HG03039 (cell line): ENCODE data around the gene DNAJB2.
A peak's percentile ranks its signal among the peaks of the same experiment; 100 is the strongest.
"Not testable (repeated sequence)": the region's sequence is repeated elsewhere in the genome, so short reads cannot be mapped to it uniquely, and the experiment has no call there.

Source experiments
- ATAC-seq: cut with Tn5 transposase; IDR thresholded peaks from one replicate; pipeline ENCODE4 v1.9.1; 2021; ENCODE audit warnings: mild to moderate bottlenecking, moderate library complexity; ENCODE audit not compliant: unreplicated experiment

The DNAJB2 gene

DNA sequence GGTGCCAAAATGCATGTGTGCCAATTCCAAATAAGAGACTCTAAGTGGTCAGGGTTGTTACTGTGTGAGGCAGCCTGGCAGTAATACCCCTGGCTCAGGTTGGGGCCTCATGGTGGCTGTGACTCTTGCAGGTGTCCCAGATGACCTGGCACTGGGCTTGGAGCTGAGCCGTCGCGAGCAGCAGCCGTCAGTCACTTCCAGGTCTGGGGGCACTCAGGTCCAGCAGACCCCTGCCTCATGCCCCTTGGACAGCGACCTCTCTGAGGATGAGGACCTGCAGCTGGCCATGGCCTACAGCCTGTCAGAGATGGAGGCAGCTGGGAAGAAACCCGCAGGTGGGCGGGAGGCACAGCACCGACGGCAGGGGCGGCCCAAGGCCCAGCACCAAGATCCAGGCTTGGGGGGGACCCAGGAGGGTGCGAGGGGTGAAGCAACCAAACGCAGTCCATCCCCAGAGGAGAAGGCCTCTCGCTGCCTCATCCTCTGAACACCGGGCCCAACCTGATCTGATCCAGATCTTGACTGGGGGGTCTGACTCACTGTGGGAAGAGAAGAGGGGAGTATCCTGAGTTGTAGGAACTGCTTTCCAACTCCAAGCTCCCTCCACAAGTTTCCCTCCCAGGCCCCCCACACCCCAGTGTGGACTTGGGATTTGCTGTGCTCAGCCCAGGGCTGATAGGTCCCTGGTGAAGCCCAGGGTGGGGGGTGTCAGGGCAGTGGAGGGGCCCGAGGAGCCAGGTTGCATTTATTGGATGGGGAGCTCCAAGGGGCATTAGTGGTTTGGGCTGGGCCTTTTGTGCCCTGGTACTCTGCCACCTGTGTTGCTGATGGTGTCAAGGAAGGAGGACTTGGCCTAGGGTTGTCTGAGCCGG is 5.6 kb downstream of the DNAJB2 start:
- no peak for ATAC-seq

- ATAC-seq = no peak
Observed at GRCh38 chr2:219285373-219285735, 6.2 kb downstream of the DNAJB2 start.

- ATAC-seq = no peak
Observed at GRCh38 chr2:219285894-219286425, 6.8 kb downstream of the DNAJB2 start.

GRCh38 chr2:219286436-219287115 is 7.4 kb downstream of the DNAJB2 start:
- no peak for ATAC-seq

GRCh38 chr2:219287116-219287440 is 7.9 kb downstream of the DNAJB2 start:
- not testable (repeated sequence) for ATAC-seq

DNA sequence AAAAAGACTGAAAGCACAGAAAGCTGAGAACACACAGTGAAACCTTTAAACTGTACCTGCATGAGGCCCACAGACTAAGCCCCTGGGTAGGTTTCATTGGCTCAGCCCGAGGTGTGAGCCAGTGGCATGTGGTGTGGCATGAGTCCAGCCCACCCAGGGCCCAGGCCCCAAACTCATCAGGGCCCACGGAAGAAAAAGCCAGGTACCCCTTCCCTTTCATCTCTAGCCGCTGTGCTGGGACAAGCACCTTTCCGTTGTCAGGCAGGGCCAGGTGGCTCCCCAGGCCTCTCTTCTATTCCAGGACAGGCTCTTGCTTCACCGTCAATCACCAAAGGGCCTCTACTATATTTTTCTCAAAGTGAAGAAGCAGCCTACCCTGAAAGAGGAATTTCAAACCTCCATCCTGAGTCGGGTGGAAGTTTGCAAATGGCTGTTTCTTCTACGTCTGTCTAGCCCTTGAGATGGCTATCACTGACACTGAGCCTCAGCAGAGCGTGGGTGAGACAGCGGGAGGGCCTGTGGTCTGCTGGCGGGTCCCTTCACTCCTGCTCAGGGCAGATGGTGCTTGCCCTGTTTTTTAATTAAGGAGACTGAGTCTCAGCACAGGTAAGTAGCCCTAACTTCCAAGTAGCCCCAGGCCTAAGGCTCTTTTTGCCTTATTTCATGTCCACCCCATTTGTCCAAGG is 8.6 kb downstream of the DNAJB2 start:
- ATAC-seq = no peak

DNA sequence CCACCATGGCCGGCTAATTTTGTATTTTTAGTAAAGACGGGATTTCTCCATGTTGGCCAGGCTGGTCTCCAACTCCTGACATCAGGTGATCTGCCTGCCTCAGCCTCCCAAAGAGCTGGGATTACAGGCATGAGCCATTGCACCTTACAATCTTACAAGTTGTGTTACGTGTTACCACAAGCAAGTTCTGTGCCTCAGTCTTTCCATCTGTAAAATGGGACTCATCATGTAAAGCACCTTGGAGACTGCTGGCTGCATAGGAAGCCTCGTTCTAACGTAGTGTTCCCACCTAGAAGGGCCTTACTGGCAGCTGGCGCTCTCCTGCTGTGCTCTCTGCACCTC is 10.0 kb downstream of the DNAJB2 start:
- no peak for ATAC-seq

GRCh38 chr2:219289537-219290361 is 10.6 kb downstream of the DNAJB2 start:
- no peak for ATAC-seq

DNA sequence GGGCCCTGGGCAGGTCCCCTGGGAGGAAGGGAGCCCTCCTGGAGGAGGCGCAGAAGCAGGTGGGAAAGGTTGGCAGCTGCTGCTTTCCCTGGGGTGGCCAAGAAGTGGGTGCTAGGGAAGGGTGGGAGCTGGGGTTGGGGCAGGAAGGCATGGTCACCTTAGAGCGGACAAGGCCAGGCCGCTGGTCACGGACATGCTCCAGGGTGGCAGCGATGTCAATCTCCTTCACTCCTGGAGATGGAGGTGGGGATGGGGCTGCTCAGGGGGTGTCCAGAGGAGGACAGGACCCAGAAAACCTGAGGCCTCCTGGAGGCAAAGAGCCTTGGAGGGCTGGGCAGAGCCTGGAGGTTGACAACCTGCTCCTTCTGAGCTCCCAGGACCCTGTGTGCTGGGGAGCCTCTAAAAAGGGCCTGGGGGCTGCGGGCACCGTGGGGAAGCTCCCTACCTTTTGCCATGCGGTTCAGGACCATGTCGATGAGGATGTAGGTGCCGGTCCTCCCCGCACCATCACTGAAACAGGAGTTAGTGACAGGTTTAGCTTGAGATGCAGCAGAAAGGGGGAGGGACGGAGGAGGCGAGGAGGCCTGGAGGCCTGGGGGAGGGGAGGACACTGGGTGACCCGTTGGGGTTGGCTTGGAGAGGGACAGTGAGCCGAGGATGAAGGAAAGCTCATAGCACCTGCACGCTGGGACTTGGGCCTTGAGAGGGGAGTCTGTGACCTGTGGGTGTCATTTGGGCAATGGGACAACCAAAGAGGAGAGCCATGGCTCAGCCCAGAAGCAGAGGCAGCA is 11.4 kb downstream of the DNAJB2 start:
- no peak for ATAC-seq

GRCh38 chr2:219291394-219291793 is 12.2 kb downstream of the DNAJB2 start:
- no peak for ATAC-seq

- ATAC-seq = no peak
Observed at GRCh38 chr2:219291910-219292490, 12.8 kb downstream of the DNAJB2 start.

GRCh38 chr2:219292616-219293015 is 13.4 kb downstream of the DNAJB2 start:
- no peak for ATAC-seq

- no peak for ATAC-seq
Observed at GRCh38 chr2:219293736-219294231, 14.6 kb downstream of the DNAJB2 start.

DNA sequence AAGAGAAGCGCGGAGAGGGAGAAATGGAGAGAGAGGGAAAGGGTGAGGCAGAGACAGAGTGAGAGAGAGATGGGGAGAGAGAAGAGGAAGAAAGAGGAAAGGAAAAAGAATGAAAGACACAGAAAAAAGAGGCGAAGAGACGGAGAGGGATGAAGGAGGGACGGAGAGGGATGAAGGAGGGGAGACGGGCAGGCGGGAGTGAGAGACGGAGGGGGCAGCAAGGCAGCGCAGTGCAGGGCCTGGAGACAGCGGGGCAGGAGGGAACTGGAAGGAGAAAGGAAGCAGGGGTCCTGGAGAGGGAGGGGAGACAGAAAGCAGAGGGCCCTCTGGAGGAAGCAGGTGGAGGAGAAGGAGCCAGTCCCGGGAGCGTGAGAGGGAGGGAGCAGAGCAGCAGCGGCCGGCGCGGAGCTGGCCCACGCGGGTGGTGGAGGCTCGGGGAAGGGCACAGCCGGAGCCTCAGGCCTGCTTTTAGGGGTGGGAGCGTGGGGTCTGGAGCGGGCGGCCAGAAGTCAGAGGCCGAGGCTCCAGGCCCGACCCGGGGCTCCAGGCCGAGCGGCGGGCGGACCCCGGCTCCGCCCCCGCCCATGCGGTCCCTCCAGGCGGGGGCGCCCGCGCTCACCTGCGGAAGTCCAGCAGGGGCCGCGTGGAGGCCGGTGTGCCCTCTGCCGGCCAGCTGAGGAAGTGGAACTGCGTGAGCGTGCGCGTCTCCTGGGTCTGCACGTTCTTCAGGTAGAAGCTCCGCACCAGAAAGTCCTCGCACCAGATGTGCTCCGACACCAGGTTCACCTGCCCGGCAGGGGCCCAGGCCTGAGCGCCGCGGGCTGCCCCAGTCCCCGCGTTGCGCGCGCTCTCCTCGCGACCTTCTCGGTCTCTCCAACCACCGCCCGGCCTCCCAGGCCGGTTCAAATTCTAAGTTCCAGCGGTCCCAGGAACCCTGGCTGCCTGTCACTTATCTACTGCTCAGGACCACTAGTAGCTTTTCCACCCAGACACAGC is 15.5 kb downstream of the DNAJB2 start:
- ATAC-seq = peak; percentile 92

- ATAC-seq = no peak
Observed at GRCh38 chr2:219296142-219296541, 17.0 kb downstream of the DNAJB2 start.

GRCh38 chr2:219296631-219297391 is 17.6 kb downstream of the DNAJB2 start:
- ATAC-seq = no peak

DNA sequence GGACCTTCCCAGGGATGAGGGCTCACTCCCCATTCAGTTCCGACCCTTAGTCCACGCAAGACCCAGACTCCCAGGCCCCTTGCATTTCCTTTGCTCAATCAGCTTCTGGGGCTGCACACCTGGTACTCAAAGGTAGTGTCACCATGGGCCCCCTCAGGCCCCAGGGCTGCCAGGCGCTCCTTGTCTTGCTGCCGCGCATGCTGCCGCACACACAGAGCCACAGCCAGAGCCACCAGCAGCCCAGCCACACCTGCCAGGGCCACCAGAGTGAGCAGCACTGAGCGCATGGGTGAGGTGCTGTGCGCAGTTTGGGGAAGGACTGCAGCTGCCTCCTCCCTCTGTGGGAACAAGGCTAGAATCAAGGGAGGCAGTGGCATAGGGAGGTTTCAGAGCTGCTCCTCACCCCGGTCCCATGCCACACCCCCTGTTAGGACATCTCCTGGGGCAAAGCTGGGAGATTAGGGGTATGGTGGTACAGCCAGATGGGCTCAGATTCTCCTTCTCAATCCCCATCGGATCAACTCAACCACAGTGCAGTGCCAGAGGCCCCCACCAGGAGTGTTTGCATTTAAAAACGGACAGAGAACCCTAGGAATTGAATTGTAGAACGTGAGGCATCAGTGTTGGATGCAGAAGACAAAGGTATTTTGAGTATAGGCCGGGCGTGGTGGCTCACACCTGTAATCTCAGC is 18.7 kb downstream of the DNAJB2 start:
- no peak for ATAC-seq
